ENCODE results near the gene ATP1A1. TPM values are rescaled to one million over a fixed set of nuclear protein-coding genes. Genes with fewer than 3 reads are reported as not detected.

The ATP1A1 gene
- total RNA-seq, 1 donor from 2014 or later = 255 TPM

DNA sequence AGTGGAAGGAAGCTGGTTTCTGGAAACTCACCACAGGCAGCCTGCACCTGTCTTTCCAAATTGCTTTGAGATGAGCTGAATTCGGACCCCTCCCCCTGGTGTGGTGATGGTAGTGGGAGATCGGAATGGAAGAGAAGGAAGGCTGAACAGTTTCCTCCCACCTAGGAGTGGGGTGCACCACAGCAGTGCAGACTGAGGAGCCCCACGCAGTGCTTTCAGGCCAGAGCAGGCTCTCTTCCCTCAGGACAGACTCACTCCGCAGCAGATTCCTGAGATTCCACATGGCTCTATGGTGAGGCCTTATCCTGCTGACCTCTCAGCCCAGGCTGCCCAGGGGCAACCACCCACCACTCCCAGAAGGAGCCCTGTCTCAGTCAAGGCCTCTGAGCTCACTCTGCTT is 80.9 kb downstream of the ATP1A1 start:
- DNase-seq (ENCODE audit: low spot score in 2 of 2) = no peak
- Histone ChIP-seq H3K27me3 (no peaks in the 10 kb centered on the region), H3K9me3 (no peaks in the 10 kb centered on the region), H3K27ac (no peak overlapping the region), H3K4me3 (no peak overlapping the region), H3K4me1 (peaks cover 0 to 4% of the 10 kb centered on the region in 2 donors), H3K36me3 (no peaks in the 10 kb centered on the region)
- intact Hi-C loops (cut with DNase I) = no loop called here
- TF ChIP-seq CTCF (IDR thresholded peaks at IDR 0.05) = no peak

Other genes starting within 250 kb of the ATP1A1 start
- gene CD58, start 197.8 kb downstream of the ATP1A1 start, total RNA-seq = 50.7 TPM